Neural cell (in vitro differentiated cells): Measurements from ENCODE around the gene CCDC73. TPM values are rescaled to one million over a fixed set of nuclear protein-coding genes. Genes with fewer than 3 reads are reported as not detected.

Source experiments
- H2AFZ ChIP-seq: fragments of 200-600, 300-800 bp; sonication (generic), shearing (Covaris generic); 2 replicates; pipeline ENCODE4 v1.6.0; 2014; ENCODE audit warnings: low read depth, mild to moderate bottlenecking, antibody characterized with exemption, low read length, moderate library complexity
- H3F3A ChIP-seq: fragments of 200-600 bp; shearing (Covaris generic); 2 replicates; pipeline ENCODE4 v1.6.1; 2016; ENCODE audit warnings: mild to moderate bottlenecking, moderate library complexity, mixed read lengths, antibody characterized with exemption, low read length; ENCODE audit not compliant: insufficient read depth, poor library complexity, severe bottlenecking
- H3K27ac ChIP-seq: fragments of 200-600, 300-800 bp; sonication (generic), shearing (Covaris generic); 2 replicates; pipeline ENCODE4 v1.5.1; 2014; ENCODE audit warnings: mild to moderate bottlenecking, low read length, moderate library complexity
- H3K27me3 ChIP-seq: fragments of 300-800, 200-600 bp; sonication (generic), shearing (Covaris generic); 2 replicates; pipeline ENCODE4 v1.6.0; 2014; ENCODE audit warnings: mild to moderate bottlenecking, low read depth, low read length, moderate library complexity; ENCODE audit not compliant: insufficient read depth
- H3K36me3 ChIP-seq: fragments of 300-800, 200-600 bp; sonication (generic), shearing (Covaris generic); 2 replicates; pipeline ENCODE4 v1.5.1; 2014; ENCODE audit warnings: mild to moderate bottlenecking, antibody characterized with exemption, low read length, moderate library complexity; ENCODE audit not compliant: insufficient read depth
- H3K4me2 ChIP-seq: fragments of 300-800, 200-600 bp; sonication (generic), shearing (Covaris generic); 2 replicates; pipeline ENCODE4 v1.6.0; 2014; ENCODE audit warnings: mild to moderate bottlenecking, low read length
- H3K4me3 ChIP-seq: fragments of 300-800, 200-600 bp; sonication (generic), shearing (Covaris generic); 2 replicates; pipeline ENCODE4 v1.5.1; 2014; ENCODE audit warnings: mild to moderate bottlenecking, low read length, moderate library complexity
- H3K79me2 ChIP-seq: fragments of 200-600 bp; shearing (Covaris generic); replicated peaks from 2 replicates; pipeline ENCODE4 v1.6.0; 2014; ENCODE audit warnings: mild to moderate bottlenecking, low read length, moderate library complexity; ENCODE audit not compliant: insufficient read depth
- H3K9ac ChIP-seq: fragments of 300-800, 200-600 bp; sonication (generic), shearing (Covaris generic); 2 replicates; pipeline ENCODE4 v1.6.1; 2016; ENCODE audit warnings: mild to moderate bottlenecking, low read length, mixed read lengths
- H3K9me2 ChIP-seq: fragments of 200-600 bp; shearing (Covaris generic); 2 replicates; pipeline ENCODE4 v1.6.1; 2016; ENCODE audit warnings: mild to moderate bottlenecking, low read length, mixed read lengths; ENCODE audit not compliant: insufficient read depth
- H3K9me3 ChIP-seq: fragments of 200-600, 300-800 bp; sonication (generic), shearing (Covaris generic); 2 replicates; pipeline ENCODE4 v1.6.1; 2016; ENCODE audit warnings: mild to moderate bottlenecking, mixed run types, low read length, moderate library complexity, mixed read lengths
- H4K20me1 ChIP-seq: fragments of 200-600 bp; shearing (Covaris generic); 2 replicates; pipeline ENCODE4 v1.6.1; 2016; ENCODE audit warnings: mild to moderate bottlenecking, mixed run types; ENCODE audit not compliant: insufficient read depth
- CTCF ChIP-seq: fragments of 450-650 bp; IDR thresholded peaks from 2 replicates; pipeline ENCODE4 v1.5.1; 2014; ENCODE audit warnings: antibody characterized with exemption, mild to moderate bottlenecking, moderate library complexity; ENCODE audit not compliant: poor library complexity, severe bottlenecking
- EP300 ChIP-seq: fragments of 450-650 bp; conservative IDR thresholded peaks from 2 replicates; pipeline ENCODE4 v1.6.1; 2014; ENCODE audit warnings: antibody characterized with exemption, mild to moderate bottlenecking, moderate library complexity; ENCODE audit not compliant: poor library complexity, severe bottlenecking
- EZH2 ChIP-seq: fragments of 200-600, 300-800 bp; shearing (Covaris generic), sonication (generic); IDR thresholded peaks from 2 replicates; pipeline ENCODE4 v1.6.1; 2014; ENCODE audit warnings: antibody characterized with exemption, low read length, borderline replicate concordance, mild to moderate bottlenecking; ENCODE audit not compliant: insufficient read depth, poor library complexity, severe bottlenecking
- MXI1 ChIP-seq: fragments of 450-650 bp; conservative IDR thresholded peaks from 2 replicates; pipeline ENCODE4 v1.6.1; 2014; ENCODE audit warnings: antibody characterized with exemption, mild to moderate bottlenecking; ENCODE audit not compliant: poor library complexity, severe bottlenecking
- POLR2AphosphoS5 ChIP-seq: IDR thresholded peaks from 2 replicates; pipeline ENCODE4 v1.6.1; 2012
- RAD21 ChIP-seq: fragments of 450-650 bp; conservative IDR thresholded peaks from 2 replicates; pipeline ENCODE4 v1.6.1; 2014; ENCODE audit warnings: antibody characterized with exemption, mild to moderate bottlenecking, moderate library complexity
- REST ChIP-seq: IDR thresholded peaks from 2 replicates; pipeline ENCODE4 v1.6.1; 2012; ENCODE audit warnings: borderline replicate concordance
- SMC3 ChIP-seq: fragments of 450-650 bp; conservative IDR thresholded peaks from 2 replicates; pipeline ENCODE4 v1.6.1; 2014; ENCODE audit warnings: antibody characterized with exemption, mild to moderate bottlenecking, moderate library complexity; ENCODE audit not compliant: poor library complexity
- TAF1 ChIP-seq: IDR thresholded peaks from 2 replicates; pipeline ENCODE4 v1.6.1; 2012; ENCODE audit warnings: low read depth
- polyA plus RNA-seq: library from polyadenylated mRNA; depleted of rRNA; stranded (reverse); fragments of >200 nt; gene quantifications from 2 replicates; pipeline ENCODE4 v1.2.3, GENCODE V29; 2014

The CCDC73 gene
- polyA plus RNA-seq, 1 donor from 2014 or later: 0.07 TPM

DNA sequence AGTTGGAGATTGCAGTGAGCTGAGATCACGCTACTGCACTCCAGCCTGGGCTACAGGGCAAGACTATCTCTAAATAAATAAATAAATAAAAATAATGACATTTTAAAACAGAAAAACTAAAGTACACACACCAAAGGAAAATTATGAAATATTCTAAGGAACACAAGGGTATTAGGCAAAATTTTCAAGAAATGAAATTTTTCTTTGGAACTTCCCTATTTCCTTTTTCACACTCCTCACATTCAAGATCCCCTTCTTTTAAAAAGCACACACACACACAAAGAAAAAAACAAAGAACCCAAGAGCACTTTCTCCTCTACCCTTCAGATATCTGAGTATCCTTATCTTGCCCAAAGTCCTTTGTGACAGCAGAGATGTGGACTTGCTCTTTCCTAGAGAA, 92.8 kb downstream of the CCDC73 start:
- Histone ChIP-seq H3K27ac (no peak overlapping the region), H3K9me2 (no peaks in the 10 kb centered on the region), H3K79me2 (no peaks in the 10 kb centered on the region), H3K4me2 (no peak overlapping the region), H3K27me3 (no peaks in the 10 kb centered on the region), H4K20me1 (no peaks in the 10 kb centered on the region), H3K36me3 (no peaks in the 10 kb centered on the region), H3F3A (no peaks in the 10 kb centered on the region), H2AFZ (no peak overlapping the region), H3K9ac (no peak overlapping the region), H3K4me3 (no peak overlapping the region), H3K9me3 (no peaks in the 10 kb centered on the region)
- TF ChIP-seq EZH2 (no peak), TAF1 (no peak), SMC3 (no peak), CTCF (no peak), RAD21 (no peak), EP300 (no peak), POLR2AphosphoS5 (no peak), REST (no peak), MXI1 (no peak)

GRCh38 chr11:32698579-32698978, 95.9 kb downstream of the CCDC73 start:
- H3K27me3 ChIP-seq: no peaks in the 10 kb centered on the region
- H2AFZ ChIP-seq: no peak overlapping the region
- no peaks in the 10 kb centered on the region for H3K36me3 ChIP-seq
- no peaks in the 10 kb centered on the region for H3K79me2 ChIP-seq
- H3K4me2 ChIP-seq: no peak overlapping the region
- no peaks in the 10 kb centered on the region for H4K20me1 ChIP-seq
- no peaks in the 10 kb centered on the region for H3K9me3 ChIP-seq
- TF ChIP-seq TAF1: no peak
- TF ChIP-seq EZH2: no peak
- TF ChIP-seq MXI1: no peak
- TF ChIP-seq SMC3: no peak
- TF ChIP-seq CTCF: no peak
- TF ChIP-seq POLR2AphosphoS5: no peak
- TF ChIP-seq EP300: no peak
- TF ChIP-seq REST: no peak
- no peaks in the 10 kb centered on the region for H3K9me2 ChIP-seq
- H3K4me3 ChIP-seq: no peak overlapping the region
- no peak overlapping the region for H3K9ac ChIP-seq
- H3K27ac ChIP-seq: no peak overlapping the region
- H3F3A ChIP-seq: no peaks in the 10 kb centered on the region
